ENCODE results near the gene DMXL1.

DNA sequence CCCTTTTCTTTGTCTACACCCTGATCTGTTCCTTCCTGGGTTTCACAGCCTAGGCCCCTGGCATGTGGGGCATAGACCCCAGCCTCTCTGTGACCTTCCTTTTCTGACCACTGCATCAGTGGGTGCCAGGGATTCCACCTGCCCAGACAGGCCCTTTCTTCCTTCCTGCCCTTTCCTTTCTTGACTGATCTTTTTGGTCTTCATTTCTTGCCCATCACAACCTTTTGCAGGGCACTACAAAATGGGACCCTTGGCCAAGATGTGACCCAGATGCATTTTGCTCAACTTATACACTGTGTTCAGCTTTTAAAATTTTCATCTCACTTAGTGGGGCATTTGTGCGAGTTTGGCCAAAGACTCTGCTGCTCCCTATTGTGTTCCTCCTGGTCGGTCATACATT, 211.7 kb downstream of the DMXL1 start:
- TF ChIP-seq YY1 (IDR thresholded peaks at IDR 0.05; ENCODE audit: low read depth) = no peak
- TF ChIP-seq, protein P1, sequence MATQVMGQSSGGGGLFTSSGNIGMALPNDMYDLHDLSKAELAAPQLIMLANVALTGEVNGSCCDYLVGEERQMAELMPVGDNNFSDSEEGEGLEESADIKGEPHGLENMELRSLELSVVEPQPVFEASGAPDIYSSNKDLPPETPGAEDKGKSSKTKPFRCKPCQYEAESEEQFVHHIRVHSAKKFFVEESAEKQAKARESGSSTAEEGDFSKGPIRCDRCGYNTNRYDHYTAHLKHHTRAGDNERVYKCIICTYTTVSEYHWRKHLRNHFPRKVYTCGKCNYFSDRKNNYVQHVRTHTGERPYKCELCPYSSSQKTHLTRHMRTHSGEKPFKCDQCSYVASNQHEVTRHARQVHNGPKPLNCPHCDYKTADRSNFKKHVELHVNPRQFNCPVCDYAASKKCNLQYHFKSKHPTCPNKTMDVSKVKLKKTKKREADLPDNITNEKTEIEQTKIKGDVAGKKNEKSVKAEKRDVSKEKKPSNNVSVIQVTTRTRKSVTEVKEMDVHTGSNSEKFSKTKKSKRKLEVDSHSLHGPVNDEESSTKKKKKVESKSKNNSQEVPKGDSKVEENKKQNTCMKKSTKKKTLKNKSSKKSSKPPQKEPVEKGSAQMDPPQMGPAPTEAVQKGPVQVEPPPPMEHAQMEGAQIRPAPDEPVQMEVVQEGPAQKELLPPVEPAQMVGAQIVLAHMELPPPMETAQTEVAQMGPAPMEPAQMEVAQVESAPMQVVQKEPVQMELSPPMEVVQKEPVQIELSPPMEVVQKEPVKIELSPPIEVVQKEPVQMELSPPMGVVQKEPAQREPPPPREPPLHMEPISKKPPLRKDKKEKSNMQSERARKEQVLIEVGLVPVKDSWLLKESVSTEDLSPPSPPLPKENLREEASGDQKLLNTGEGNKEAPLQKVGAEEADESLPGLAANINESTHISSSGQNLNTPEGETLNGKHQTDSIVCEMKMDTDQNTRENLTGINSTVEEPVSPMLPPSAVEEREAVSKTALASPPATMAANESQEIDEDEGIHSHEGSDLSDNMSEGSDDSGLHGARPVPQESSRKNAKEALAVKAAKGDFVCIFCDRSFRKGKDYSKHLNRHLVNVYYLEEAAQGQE (IDR thresholded peaks at IDR 0.05; ENCODE audit: low read depth, low read length) = no peak
- no peak for TF ChIP-seq ELF1 (IDR thresholded peaks at IDR 0.05)
- TF ChIP-seq, protein P2, sequence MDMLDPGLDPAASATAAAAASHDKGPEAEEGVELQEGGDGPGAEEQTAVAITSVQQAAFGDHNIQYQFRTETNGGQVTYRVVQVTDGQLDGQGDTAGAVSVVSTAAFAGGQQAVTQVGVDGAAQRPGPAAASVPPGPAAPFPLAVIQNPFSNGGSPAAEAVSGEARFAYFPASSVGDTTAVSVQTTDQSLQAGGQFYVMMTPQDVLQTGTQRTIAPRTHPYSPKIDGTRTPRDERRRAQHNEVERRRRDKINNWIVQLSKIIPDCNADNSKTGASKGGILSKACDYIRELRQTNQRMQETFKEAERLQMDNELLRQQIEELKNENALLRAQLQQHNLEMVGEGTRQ (IDR thresholded peaks at IDR 0.05; ENCODE audit: borderline replicate concordance, low read depth, low read length) = no peak
